CD8-positive, alpha-beta memory T cell (primary cell): ENCODE measurements around the gene ARSB. TPM values are rescaled to one million over a fixed set of nuclear protein-coding genes. Genes with fewer than 3 reads are reported as not detected.

Experiments used
- CTCF ChIA-PET: fragments of 350-600 bp; sonication (Branson Sonifier 250); formaldehyde crosslinking; loops from one replicate; lab custom pipeline; 2021; ENCODE audit warnings: antibody characterized with exemption; lab: Charles Lee
- POLR2A ChIA-PET: fragments of 350-600 bp; sonication (Branson Sonifier 250); formaldehyde crosslinking; loops from one replicate; lab custom pipeline; 2021; ENCODE audit warnings: antibody characterized with exemption; lab: Charles Lee
- DNase-seq, 5 donors: peaks; one replicate each; pipeline versions ENCODE4 v3.0.0 to v3.0.0-alpha.2; 2020 to 2022; ENCODE audit warnings: mixed read lengths in 1 of 5
- H3K27ac ChIP-seq: one replicate; pipeline ENCODE4 v1.7.0; 2013; ENCODE audit warnings: low read depth, mild to moderate bottlenecking, low read length, moderate library complexity
- H3K27me3 ChIP-seq: 2 replicates; pipeline ENCODE4 v1.7.0; 2013; ENCODE audit warnings: low read length, mild to moderate bottlenecking; ENCODE audit not compliant: insufficient read depth, poor library complexity, severe bottlenecking
- H3K36me3 ChIP-seq: 2 replicates; pipeline ENCODE4 v1.7.0; 2013; ENCODE audit warnings: mild to moderate bottlenecking, low read length, moderate library complexity; ENCODE audit not compliant: insufficient read depth
- H3K4me1 ChIP-seq: 2 replicates; pipeline ENCODE4 v1.7.0; 2013; ENCODE audit warnings: mild to moderate bottlenecking, low read length, moderate library complexity; ENCODE audit not compliant: insufficient read depth
- H3K4me3 ChIP-seq: 2 replicates; pipeline ENCODE4 v1.7.0; 2013; ENCODE audit warnings: mild to moderate bottlenecking, low read length
- H3K9me3 ChIP-seq: 2 replicates; pipeline ENCODE4 v1.7.0; 2013; ENCODE audit warnings: mild to moderate bottlenecking, low read length
- H3K27ac Mint-ChIP-seq, 8 donors: one replicate each; pipeline ENCODE4 v1.8.0; 2020 to 2021; ENCODE audit warnings: mixed read lengths in 8 of 8, mild to moderate bottlenecking in 6 of 8, inconsistent platforms in 3 of 8, moderate library complexity in 3 of 8
- H3K27me3 Mint-ChIP-seq, 2 donors: one replicate each; pipeline ENCODE4 v1.8.0; 2020 to 2021; ENCODE audit warnings: mixed read lengths in 2 of 2, mild to moderate bottlenecking in 1 of 2, moderate library complexity in 1 of 2
- H3K36me3 Mint-ChIP-seq, 3 donors: one replicate each; pipeline ENCODE4 v1.8.0; 2020 to 2021; ENCODE audit warnings: mixed read lengths in 3 of 3, inconsistent platforms in 1 of 3, mild to moderate bottlenecking in 1 of 3
- H3K4me1 Mint-ChIP-seq, 3 donors: one replicate each; pipeline ENCODE4 v1.8.0; 2020 to 2021; ENCODE audit warnings: mixed read lengths in 3 of 3, inconsistent platforms in 1 of 3, mild to moderate bottlenecking in 1 of 3
- H3K4me3 Mint-ChIP-seq, 7 donors: one replicate each; pipeline ENCODE4 v1.8.0; 2020 to 2021; ENCODE audit warnings: mixed read lengths in 7 of 7, mild to moderate bottlenecking in 6 of 7, moderate library complexity in 4 of 7, inconsistent platforms in 2 of 7
- H3K9me3 Mint-ChIP-seq, 5 donors: one replicate each; pipeline ENCODE4 v1.8.0; 2020 to 2022; ENCODE audit warnings: mixed read lengths in 5 of 5, mild to moderate bottlenecking in 3 of 5, moderate library complexity in 2 of 5, inconsistent platforms in 1 of 5
- polyA plus RNA-seq: library from polyadenylated mRNA; unstranded; fragments of 300-500 nt; fragmentation: Illumina TruSeq; gene quantifications from one replicate; pipeline ENCODE4 v1.2.3, GENCODE V29; 2021
- total RNA-seq, 2 experiments: library from RNA; stranded (reverse); gene quantifications; one replicate each; pipeline ENCODE4 v1.2.3, GENCODE V29; 2021

Gene ARSB
- total and polyA plus RNA-seq, 3 experiments from 2014 or later, result 5.1 to 19.9 (median 19.6) TPM

DNA sequence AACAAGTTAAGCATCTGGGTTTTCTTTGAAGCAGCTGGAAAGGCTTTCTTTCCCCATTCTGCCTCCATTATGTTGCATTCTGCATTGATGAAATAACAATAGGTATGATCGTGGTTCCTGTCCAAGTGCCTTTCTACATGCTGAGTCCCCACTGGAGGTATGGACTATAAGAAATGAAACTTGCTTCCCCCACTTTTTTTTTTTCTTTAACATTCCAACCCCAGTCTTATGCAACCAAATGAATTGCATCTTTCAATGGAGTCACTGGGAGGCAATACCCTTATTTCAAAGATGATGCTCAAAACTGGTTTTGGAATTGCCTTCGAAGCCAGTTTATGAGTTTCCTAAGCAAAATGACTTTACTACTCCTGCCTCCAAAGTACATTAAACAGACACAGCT, 58.9 kb downstream of the ARSB start:
- Mint-ChIP-seq H3K27ac (no peak overlapping the region), H3K36me3 (peaks cover 3 to 9% (median 8%) of the 10 kb centered on the region in 3 donors), H3K4me3 (no peak overlapping the region), H3K27me3 (no peaks in the 10 kb centered on the region), H3K4me1 (no peaks in the 10 kb centered on the region), H3K9me3 (no peaks in the 10 kb centered on the region)
- ChIA-PET POLR2A (no interaction called here), CTCF (no interaction called here)
- no peak overlapping the region for H3K27ac ChIP-seq
- H3K4me1 ChIP-seq, result no peaks in the 10 kb centered on the region
- no peaks in the 10 kb centered on the region for H3K27me3 ChIP-seq
- H3K36me3 ChIP-seq, result no peaks in the 10 kb centered on the region
- no peak overlapping the region for H3K4me3 ChIP-seq
- no peak for DNase-seq
- no peaks in the 10 kb centered on the region for H3K9me3 ChIP-seq

DNA sequence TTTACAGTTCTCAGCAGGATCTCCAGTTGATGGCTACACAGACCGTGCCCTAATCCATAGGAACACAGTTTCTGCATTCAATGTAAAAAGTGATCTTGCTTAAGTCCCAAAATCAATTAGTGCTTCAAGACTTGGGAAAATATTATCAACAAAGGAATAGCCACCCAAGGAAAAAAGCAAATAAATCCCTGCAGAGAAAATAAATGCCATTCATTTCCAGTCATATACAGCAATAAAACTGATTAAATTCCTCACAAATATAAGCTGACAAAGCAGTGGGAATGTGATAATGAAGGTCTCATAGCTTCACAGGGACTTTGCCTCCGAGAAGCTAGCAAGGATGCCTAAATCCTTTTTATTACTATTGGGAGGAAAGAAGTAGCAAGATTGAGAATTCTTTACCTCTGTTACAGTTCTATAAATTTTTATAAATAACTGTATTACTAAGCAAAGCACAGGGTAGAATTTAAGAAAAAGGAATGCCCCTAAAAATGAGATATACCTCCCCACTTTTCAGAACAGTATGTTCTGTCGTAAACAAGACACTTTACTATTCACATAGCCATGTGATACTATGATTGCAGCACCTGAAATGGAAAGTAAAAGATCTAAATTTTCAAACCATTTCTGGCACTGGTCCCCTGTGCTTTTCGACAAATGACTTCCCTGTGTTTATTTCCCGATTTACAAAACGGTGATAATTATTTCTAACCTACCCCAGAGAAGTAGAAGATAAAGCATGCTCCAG, 59.8 kb downstream of the ARSB start:
- no peaks in the 10 kb centered on the region for H3K9me3 Mint-ChIP-seq
- H3K36me3 Mint-ChIP-seq, result peaks cover 3 to 10% (median 8%) of the 10 kb centered on the region in 3 donors
- DNase-seq, result no peak
- no peaks in the 10 kb centered on the region for H3K27me3 Mint-ChIP-seq
- POLR2A ChIA-PET, result no interaction called here
- H3K4me3 ChIP-seq, result no peak overlapping the region
- H3K4me1 Mint-ChIP-seq, result no peaks in the 10 kb centered on the region
- no peaks in the 10 kb centered on the region for H3K9me3 ChIP-seq
- H3K27ac ChIP-seq, result no peak overlapping the region
- H3K4me1 ChIP-seq, result no peaks in the 10 kb centered on the region
- H3K27ac Mint-ChIP-seq, result no peak overlapping the region
- no peaks in the 10 kb centered on the region for H3K27me3 ChIP-seq
- H3K36me3 ChIP-seq, result no peaks in the 10 kb centered on the region
- no peak overlapping the region for H3K4me3 Mint-ChIP-seq
- CTCF ChIA-PET, result no interaction called here

DNA sequence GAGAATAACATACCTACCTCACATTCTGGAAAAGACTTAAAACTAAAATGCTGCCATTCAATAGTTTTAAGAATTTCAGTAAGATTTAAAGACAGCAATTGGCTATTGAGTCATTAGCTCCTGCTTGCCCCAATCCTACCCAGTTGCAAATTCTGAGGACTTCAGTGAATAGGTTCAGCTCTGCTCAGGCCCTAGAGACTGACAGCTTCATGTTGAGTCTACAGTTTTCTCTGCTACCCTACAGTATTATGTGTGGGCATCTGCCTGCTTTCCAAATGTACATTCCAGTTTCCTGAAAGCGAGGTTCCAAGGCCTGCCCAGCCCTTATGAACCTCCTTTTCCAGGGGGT, 61.5 kb downstream of the ARSB start:
- Mint-ChIP-seq H3K27me3 (no peaks in the 10 kb centered on the region), H3K4me3 (no peak overlapping the region), H3K36me3 (peaks cover 3 to 8% (median 6%) of the 10 kb centered on the region in 3 donors), H3K27ac (peak overlapping the region in 1 of 8 donors; percentile 23), H3K9me3 (no peaks in the 10 kb centered on the region), H3K4me1 (no peaks in the 10 kb centered on the region)
- Histone ChIP-seq H3K9me3 (no peaks in the 10 kb centered on the region), H3K27me3 (no peaks in the 10 kb centered on the region), H3K36me3 (no peaks in the 10 kb centered on the region), H3K27ac (no peak overlapping the region), H3K4me3 (no peak overlapping the region), H3K4me1 (no peaks in the 10 kb centered on the region)
- ChIA-PET CTCF (no interaction called here), POLR2A (no interaction called here)
- no peak for DNase-seq

DNA sequence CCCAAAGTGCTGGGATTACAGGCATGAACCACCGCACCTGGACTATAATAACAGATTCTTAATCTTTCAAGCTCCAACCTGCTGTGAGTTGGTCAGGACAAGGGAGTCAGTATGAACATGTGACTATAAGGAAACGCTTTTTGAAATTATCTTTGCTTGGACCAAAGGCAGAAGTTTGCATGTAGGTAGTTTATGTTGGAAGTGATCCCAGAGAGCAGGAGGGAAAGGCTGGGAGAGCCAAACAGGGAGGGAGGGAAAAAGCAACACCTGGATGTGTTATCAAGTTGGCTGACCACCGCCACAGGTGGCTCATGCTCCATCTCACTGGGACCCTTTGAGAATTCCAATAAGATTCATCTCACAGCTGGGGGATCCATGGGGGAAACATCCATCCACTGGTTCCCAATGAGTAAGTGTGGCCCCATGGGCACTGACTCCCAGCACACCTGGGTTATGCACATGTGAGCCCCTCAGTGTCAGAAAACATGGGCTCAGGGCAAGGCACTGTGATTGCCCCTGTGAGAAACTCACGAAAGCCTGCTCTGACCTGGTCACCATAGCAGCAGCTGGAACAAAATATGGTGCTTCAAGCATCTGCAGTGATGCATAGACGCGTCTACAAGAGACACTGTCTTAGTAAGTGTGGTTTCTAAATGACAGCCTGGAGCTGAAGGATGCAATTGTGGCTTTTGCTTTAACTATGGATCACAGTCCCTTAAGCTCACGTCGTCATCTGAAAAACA, 62.1 kb downstream of the ARSB start:
- Mint-ChIP-seq H3K36me3 (peaks cover 3 to 8% (median 6%) of the 10 kb centered on the region in 3 donors), H3K27ac (peak overlapping the region in 2 of 8 donors; percentile 23 to 24), H3K9me3 (no peaks in the 10 kb centered on the region), H3K4me1 (no peaks in the 10 kb centered on the region), H3K4me3 (no peak overlapping the region), H3K27me3 (no peaks in the 10 kb centered on the region)
- H3K36me3 ChIP-seq, result no peaks in the 10 kb centered on the region
- no peaks in the 10 kb centered on the region for H3K27me3 ChIP-seq
- ChIA-PET POLR2A (no interaction called here), CTCF (no interaction called here)
- H3K4me3 ChIP-seq, result no peak overlapping the region
- no peak overlapping the region for H3K27ac ChIP-seq
- H3K9me3 ChIP-seq, result no peaks in the 10 kb centered on the region
- no peak for DNase-seq
- no peaks in the 10 kb centered on the region for H3K4me1 ChIP-seq

DNA sequence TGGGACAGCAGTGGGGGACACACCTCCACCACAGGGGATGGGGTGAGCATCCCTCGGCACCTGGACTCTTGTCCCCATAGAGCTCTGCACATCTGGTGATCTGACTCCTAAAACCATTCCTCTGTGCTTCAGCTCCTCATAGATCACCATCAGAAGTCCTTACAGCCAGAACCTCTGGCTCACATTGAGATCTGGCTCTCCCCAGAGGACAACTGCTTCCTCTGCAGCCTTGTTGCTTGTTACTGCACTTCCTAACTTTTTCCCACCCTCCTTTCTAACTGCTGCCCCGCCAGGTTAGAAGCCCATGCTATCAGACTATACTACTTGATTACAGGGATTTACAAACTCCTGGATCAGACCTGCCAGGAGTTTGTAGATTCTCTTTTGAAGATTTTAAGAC, 64.5 kb downstream of the ARSB start:
- Mint-ChIP-seq H3K27me3 (no peaks in the 10 kb centered on the region), H3K4me3 (no peak overlapping the region), H3K9me3 (no peaks in the 10 kb centered on the region), H3K27ac (no peak overlapping the region), H3K36me3 (peaks cover 2 to 10% (median 8%) of the 10 kb centered on the region in 3 donors), H3K4me1 (no peaks in the 10 kb centered on the region)
- DNase-seq, result no peak
- Histone ChIP-seq H3K27me3 (no peaks in the 10 kb centered on the region), H3K9me3 (no peaks in the 10 kb centered on the region), H3K27ac (no peak overlapping the region), H3K4me3 (no peak overlapping the region), H3K36me3 (no peaks in the 10 kb centered on the region), H3K4me1 (no peaks in the 10 kb centered on the region)
- CTCF ChIA-PET, result no interaction called here
- POLR2A ChIA-PET, result no interaction called here

DNA sequence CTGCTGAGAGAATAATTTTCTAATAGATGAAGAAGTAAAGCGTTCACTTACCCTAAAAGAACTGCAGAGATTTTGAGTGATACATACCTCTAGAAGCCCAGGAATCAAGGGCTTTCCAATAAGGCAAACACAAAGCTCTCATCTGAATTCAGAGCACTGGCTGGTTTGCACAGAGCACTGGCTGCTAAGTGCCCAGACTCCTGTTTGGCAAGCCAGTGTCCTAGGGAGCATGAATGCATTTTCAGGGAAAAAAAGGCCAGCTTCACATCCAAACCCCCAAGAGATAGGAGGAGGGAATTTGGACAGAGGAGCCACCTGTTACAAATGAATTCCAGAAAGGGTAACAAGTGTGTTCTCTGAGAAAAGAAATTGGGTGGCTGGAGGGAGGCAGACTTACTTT, 65.3 kb downstream of the ARSB start:
- Mint-ChIP-seq H3K4me1 (no peaks in the 10 kb centered on the region), H3K27ac (no peak overlapping the region), H3K27me3 (no peaks in the 10 kb centered on the region), H3K4me3 (no peak overlapping the region), H3K9me3 (no peaks in the 10 kb centered on the region), H3K36me3 (peaks cover 2 to 12% (median 8%) of the 10 kb centered on the region in 3 donors)
- Histone ChIP-seq H3K27me3 (no peaks in the 10 kb centered on the region), H3K4me1 (no peaks in the 10 kb centered on the region), H3K27ac (no peak overlapping the region), H3K4me3 (no peak overlapping the region), H3K9me3 (no peaks in the 10 kb centered on the region), H3K36me3 (no peaks in the 10 kb centered on the region)
- POLR2A ChIA-PET, result no interaction called here
- DNase-seq, result no peak
- CTCF ChIA-PET, result no interaction called here

DNA sequence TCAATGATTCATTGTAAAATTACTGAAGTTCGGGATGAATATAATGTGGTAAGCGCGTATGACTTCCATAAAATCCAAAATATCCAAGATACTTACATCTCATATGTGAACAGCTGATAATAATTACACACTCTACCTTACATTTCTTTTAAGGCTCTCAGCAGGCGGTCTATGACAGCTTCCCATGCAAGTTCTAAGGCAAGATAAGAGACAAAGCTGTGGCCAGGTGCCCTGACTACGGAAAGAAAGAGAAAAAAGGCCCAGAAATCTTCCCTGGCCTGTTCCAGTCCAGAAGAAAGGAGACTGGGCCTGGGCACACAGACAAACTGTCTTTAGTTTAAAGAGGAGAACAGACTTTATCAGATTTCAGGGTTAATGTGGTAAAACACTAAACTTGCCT, 69.1 kb downstream of the ARSB start:
- no peaks in the 10 kb centered on the region for H3K4me1 Mint-ChIP-seq
- Histone ChIP-seq H3K4me3 (no peak overlapping the region), H3K36me3 (no peaks in the 10 kb centered on the region), H3K9me3 (no peaks in the 10 kb centered on the region), H3K27me3 (no peaks in the 10 kb centered on the region), H3K4me1 (no peaks in the 10 kb centered on the region), H3K27ac (no peak overlapping the region)
- peaks cover 0 to 7% (median 4%) of the 10 kb centered on the region in 3 donors for H3K36me3 Mint-ChIP-seq
- no peak overlapping the region for H3K27ac Mint-ChIP-seq
- H3K27me3 Mint-ChIP-seq, result no peaks in the 10 kb centered on the region
- ChIA-PET CTCF (no interaction called here), POLR2A (no interaction called here)
- no peak overlapping the region for H3K4me3 Mint-ChIP-seq
- no peaks in the 10 kb centered on the region for H3K9me3 Mint-ChIP-seq
- DNase-seq, result no peak

DNA sequence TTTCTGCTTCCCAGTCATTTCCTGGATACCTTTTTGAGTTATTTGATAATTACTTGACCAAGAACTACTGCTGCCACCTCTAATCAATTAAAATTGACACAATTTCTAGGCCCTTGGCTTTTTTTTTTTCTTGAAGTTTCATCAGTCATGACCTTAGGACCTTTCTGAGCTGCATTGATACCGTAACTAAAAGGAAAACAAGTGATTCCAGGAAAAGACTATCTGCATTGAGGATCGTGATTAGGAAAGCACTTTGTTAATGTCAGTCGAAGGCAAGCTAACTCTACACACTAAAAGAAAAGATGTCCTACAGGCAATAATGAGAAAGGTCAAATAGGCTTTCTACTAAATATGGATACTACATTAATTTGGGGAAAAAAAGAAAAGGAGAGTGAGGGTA, 69.9 kb downstream of the ARSB start:
- Histone ChIP-seq H3K4me3 (no peak overlapping the region), H3K4me1 (no peaks in the 10 kb centered on the region), H3K27me3 (no peaks in the 10 kb centered on the region), H3K27ac (no peak overlapping the region), H3K36me3 (no peaks in the 10 kb centered on the region), H3K9me3 (no peaks in the 10 kb centered on the region)
- no peak for DNase-seq
- Mint-ChIP-seq H3K27ac (no peak overlapping the region), H3K36me3 (peaks cover 1 to 7% (median 6%) of the 10 kb centered on the region in 3 donors), H3K27me3 (no peaks in the 10 kb centered on the region), H3K9me3 (no peaks in the 10 kb centered on the region), H3K4me1 (no peaks in the 10 kb centered on the region), H3K4me3 (no peak overlapping the region)
- ChIA-PET CTCF (no interaction called here), POLR2A (no interaction called here)
